Stimulated activated CD4-positive, alpha-beta T cell treated with anti-CD3 and anti-CD28 coated beads, Interleukin-1b, Interleukin-23, amount 100 ng/mL, for 24 hours (primary cell): ENCODE results near the gene MARCHF9.

ENCODE experiments used
- DNase-seq, 4 experiments: peaks; one replicate each; pipeline ENCODE4 v3.0.0-alpha.2; 2020; ENCODE audit warnings: low read depth in 4 of 4, low spot score in 1 of 4

MARCHF9 gene

DNA sequence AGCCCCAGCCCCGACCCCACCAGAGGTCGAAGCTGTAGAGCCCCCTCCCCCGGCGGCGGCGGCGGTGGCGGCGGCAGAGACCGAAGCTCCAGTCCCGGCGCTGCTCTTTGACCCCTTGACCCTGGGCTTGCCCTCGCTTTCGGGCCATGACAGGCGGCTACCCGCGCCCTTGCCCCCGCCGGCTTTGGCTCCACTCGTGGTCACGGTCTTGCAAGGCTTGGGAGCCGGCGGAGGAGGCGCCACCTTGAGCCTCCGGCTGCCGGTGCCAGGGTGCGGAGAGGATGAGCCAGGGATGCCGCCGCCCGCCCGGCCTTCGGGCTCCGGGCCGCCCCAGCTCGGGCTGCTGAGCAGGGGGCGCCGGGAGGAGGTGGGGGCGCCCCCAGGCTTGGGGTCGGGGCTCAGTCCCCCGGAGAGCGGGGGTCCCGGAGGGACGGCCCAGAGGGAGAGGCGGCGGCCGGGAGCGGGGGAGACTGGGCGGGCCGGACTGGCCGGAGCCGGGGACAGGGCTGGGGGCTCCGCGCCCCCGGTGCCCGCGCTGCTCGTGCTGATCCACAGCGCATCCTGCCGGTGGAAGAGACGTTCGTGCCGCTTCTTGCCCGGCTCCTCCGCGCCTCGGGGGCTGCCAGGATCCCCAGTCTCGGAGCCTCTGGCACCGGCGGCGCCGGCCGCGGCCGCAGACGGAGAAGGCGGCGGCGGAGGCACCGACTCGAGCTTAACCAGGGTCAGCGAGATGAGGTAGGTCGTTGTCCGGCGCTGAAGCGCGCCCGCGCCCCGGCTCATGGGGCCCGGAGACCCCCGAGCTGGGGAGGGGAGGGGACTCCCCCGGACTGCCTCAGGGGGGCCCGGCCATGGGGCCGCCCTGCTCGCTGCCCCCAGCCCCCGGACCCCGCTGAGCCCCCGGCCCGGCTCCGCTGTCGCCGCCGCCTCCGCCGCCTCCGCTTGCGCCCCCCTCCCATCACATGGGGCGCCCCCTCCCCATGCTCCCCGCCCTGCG, 17.1 kb upstream of the MARCHF9 start:
- DNase-seq, result no peak

DNA sequence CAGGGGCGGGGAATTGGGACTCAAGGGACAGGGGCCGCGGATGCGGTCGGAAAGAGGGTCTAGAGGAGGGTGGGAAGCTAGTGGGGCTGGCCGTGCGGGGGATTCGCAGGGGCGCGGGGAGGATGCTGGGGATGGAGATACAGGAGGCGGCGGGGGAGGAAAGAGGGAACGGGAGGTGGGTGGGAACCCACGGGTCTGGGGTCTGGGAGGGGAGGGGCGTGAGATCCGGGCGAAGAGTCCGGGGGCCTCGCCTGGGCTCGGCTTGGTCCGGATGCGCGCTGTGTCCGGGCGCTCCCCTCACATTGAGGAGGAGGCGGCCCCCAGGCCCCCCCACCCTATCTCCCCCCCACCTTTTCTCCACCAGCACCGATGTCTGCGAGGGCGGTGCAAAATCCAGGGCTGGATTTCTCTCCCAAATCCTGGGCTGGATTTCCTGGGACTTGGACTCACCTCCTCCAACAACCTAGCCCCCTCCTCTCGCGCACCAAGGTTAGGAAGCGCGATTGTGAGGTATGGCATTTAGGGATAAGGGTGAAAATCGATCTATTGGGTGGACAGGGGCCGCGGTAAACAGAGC, 16.2 kb upstream of the MARCHF9 start, which contains the start of gene AGAP2:
Gene AGAP2, minus strand, starts transcription at position 82 of the 577 bp plus-strand sequence. CDS start 496 bp downstream, outside the sequence.
- DNase-seq, result no peak

DNA sequence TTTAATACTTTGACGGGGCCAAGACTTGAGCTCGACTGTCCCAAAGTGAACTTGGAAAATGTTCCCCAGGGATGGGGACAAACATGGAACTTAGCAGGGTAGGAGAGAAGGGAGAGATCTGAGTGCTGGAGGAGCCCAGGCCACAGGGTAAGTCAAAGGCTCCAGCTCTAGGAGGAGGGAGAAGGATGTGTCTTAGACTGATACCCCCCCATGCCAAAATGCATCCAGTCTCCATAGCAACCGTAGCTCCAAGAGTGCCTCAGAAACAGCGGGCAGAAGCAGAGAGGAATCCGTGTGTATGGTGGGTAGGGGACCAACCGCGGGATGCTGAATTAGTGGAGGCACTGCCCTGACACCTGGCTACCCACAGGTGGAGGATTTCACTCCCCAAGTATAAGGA, 15.5 kb upstream of the MARCHF9 start:
- no peak for DNase-seq

DNA sequence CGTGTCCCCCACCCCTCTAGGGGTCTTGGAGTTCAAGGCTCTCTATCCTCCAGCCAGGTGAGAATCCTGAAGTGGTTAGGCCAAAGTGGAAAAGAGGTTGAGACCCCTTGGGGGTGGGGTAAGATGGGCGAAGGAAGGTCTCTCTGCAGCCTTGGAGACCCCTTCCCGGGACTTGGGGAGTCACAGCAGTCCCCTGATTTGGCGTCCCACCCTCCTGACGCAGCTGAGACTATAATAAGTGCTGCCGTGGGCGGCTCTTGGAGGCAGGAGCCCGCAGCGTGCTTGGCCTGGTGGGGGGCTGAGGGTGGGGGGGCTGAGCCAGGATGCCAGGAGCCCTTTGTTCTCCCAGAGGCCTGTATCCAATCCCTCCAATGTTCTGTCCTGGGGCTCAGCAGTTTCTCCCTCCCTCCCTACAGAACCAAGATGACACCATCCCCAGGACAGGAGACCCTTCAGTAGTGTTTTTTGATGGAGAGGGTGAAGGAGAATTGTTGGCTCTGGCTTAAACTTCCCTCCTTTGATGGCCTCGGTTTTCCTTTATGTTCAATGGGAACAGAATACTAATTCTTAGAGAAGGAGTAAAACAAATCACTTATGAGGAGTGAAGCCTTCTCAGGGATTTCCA, 14.9 kb upstream of the MARCHF9 start:
- DNase-seq, result no peak

DNA sequence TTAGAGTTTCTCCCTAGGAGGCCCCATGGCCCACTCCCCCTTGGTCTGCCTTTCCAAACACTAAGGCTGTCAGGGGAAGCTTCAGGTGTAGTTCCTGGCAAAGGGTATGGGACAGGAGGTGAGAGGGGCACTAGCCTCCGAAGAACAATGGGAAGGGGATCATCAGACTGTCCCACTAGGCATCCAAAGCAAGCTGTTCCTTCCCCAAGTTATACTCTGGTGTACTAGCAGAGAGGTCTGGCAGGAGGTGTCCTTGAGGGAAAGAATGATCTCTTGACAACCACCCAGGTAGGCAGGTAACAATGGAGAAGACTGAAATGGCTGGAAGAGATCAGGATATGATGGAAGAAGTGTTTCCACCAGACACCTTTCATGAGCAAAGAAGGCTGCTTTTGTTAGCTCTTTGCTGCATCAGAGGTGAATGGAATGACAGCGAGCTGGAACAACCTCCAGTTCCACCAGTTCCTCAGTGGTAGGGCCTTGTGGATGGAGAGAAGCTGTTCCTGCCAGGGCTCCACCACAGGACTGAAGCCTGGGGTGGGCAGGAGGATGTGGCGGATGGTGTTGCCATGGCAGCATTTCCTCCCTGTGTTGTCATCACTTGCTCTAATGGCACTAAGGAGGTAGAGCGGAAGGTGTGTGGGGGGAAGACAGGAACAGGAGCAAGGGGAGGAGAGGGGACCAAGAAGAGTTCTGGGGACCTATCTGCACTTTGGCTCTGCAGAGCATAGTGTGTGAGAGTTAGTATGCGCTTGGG, 14.1 kb upstream of the MARCHF9 start:
- DNase-seq, result peak; percentile 31 to 63 (median 40)

DNA sequence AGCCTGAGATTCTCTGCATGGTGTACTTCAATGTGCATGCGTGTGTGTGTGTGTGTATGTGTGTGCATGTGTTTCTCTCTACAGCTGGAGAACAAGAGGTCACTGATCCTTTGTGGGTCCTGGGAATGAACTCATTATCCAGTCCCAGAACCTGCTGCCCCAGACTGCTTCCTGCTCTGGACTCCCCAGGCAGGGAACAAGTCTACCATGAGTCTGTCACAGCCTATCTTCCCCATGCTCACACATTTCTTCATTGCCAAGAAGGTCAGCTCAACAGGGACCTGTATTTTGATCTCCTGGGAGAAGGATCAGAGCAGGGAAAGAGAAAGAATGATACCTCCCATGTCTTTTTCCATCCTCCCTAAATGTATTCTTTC, 13.5 kb upstream of the MARCHF9 start:
- DNase-seq, result no peak

DNA sequence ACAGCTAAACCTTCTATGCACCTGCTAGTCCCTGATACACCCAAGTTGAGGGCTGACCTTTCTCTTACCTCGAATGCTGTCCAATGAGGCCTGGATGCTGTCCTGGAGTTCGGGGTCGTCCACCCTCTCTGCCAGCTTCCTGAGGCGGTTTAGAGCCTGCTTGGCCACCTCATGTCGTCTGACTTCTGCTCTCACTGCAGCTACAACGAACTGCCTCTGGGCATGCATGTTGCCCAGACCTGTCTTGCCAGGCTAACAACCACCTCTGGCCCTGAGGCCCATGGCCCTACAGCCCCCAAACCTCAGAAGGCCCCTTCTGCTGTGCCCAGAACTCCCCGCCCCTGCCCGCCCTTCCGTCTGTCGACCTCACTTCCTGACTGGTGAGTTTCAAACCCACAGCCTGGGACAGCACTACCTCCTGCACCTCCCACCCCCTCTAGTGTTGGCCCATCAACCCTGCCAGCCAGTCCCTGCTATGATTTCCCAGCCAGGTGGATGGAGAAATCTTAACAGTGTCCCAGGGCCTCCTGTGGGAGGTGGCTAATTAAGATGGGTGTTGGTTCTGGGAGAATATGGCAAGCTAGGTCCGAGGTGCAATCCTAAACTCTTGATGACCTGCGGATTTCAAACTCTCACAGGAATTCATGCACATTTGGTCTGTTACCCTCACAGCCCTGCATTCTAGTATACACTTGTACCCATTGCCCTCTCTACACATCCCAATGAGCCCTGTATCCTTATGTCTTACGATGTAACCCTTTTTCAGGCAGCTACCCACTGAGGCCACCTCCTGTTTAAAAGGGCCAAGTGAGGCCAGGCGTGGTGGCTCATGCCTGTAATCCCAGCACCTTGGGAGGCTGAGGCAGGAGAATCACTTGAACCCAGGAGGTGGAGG, 12.8 kb upstream of the MARCHF9 start:
- peak; percentile 49 to 78 (median 58) for DNase-seq

DNA sequence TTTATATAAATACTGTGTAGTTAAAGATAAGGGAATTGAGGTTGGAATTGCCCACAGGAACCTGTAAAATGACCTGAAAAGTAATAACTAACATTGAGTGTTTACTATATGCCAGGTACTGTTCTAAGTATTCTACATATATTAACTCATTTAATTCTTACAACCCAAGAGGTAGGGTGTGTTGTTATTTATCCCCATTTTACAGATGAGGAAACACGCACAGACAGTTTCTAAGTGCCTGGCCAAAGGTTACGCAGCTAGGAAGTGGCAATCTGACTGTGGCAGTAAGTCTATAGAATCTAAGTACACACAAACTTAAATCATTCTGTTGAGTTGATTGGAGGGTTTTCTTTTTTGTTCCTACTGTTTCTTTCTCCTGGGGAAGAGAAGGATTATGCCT, 11.1 kb upstream of the MARCHF9 start:
- no peak for DNase-seq

DNA sequence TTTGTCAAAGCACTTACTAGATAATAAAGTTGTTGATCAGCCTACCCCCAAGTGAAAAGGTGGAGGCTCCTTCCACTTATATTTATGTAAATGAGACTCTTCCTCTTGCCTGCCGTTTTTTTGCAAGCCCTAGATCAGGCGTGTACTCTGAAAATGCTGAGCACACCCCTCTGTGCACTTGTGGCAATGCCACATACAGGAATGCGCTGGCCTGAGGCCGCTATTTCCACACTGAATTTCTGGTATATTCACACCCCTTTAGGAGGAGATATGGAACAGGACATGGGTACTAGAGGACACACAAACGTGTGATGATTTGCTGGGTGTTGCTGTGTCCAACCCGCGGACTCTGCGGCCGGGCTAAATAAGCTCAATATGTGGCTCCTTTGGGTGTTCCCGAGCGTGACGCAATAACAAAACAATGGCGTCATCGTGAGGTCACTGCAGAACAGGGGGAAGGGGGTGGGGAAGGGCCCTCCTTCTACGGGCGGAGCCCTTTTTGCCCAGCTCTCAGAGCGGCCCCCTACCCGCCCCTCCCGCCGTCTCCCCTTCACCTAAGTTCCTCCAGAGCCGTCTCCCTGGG, 10.6 kb upstream of the MARCHF9 start:
- peak; percentile 43 to 67 (median 66) for DNase-seq

DNA sequence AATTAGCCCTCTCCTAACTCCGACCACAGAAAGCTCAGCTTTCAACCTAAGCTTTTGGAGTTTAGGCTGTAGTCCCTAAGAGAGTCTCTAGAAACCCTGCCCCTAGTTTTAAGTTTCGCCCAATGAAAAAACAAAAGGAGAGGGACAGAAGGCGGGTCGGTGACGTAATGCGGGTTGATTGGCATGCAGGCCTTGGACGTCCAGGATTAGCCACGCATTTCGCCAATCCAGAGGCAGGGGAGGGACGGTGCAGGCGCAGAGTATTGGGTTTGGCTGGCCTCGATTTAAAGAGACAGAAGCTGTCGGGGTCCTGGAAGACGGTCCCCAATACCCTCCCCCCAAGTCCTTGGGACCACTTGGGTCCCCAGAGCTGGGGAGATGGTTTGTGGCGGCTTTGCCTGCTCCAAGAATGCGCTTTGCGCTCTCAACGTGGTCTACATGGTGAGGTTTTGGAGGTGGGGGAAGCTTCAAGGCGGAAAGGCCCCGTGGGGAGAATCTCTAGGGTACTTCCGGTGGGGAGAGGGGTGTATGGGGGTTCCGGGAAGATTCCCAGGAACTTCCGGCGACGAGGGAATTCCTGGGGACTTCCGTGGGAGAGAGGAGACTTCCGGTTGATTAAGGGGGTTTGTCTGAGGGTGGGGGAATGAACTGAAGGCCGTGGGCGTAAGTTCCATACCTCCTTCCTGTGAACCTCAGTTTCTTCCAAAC, 10.0 kb upstream of the MARCHF9 start, which contains the start of gene TSPAN31:
Gene TSPAN31, plus strand, starts transcription at position 263 of the 708 bp plus-strand sequence. Its CDS starts 116 bp downstream, at position 379.
- peak; percentile 85 to 94 (median 89) for DNase-seq

DNA sequence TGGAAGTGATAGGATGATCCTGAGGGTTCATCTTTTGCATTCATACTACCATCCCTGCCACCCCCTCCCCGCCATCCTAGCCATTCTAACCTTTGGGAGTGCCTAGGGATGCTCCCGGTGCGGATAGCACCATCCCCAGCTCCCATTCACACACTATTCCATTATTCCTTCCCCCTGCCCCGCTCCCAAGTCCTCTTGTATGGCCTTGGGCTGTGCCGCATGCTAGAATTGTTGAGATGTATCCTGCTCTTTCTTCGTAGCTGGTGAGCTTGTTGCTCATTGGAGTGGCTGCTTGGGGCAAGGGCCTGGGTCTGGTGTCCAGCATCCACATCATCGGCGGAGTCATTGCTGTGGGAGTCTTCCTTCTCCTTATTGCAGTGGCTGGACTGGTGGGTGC, 9.4 kb upstream of the MARCHF9 start:
- DNase-seq, result no peak

DNA sequence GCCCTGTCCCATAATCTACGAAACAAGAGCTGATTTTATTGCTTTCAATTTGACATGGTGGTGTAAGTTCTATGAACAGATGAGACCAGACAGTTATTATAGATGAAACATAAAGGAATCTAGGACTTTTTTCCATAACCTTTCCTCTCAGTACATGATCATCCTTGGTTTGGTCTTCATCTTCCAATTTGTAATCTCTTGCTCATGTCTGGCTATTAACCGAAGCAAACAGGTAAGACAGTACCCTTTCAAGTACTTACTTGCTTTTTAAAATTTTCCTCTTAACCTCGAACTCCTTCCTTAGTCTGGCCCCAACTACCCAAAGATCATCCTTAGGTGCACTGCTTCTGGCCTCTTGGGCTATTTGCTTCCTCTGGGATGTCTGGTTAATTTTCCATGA, 8.9 kb upstream of the MARCHF9 start:
- DNase-seq, result no peak

DNA sequence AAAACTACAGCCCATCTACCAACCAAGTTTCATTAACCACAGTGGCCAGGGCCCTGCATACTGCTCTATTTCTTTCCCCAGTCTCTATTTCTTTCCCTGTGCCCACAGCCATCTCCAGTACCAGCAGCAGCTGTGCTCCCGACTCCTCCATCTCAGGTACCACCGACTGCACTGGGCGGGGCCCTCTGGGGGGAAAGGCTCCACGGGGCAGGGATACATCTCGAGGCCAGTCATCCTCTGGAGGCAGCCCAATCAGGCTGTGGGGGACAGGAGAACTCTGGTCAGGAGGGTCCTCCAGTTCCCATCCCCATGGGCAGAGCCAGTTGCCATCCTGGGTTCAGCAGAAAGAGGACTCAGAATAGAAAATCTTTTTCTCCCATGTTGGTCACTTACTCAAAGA, 5.8 kb upstream of the MARCHF9 start:
- DNase-seq, result no peak

DNA sequence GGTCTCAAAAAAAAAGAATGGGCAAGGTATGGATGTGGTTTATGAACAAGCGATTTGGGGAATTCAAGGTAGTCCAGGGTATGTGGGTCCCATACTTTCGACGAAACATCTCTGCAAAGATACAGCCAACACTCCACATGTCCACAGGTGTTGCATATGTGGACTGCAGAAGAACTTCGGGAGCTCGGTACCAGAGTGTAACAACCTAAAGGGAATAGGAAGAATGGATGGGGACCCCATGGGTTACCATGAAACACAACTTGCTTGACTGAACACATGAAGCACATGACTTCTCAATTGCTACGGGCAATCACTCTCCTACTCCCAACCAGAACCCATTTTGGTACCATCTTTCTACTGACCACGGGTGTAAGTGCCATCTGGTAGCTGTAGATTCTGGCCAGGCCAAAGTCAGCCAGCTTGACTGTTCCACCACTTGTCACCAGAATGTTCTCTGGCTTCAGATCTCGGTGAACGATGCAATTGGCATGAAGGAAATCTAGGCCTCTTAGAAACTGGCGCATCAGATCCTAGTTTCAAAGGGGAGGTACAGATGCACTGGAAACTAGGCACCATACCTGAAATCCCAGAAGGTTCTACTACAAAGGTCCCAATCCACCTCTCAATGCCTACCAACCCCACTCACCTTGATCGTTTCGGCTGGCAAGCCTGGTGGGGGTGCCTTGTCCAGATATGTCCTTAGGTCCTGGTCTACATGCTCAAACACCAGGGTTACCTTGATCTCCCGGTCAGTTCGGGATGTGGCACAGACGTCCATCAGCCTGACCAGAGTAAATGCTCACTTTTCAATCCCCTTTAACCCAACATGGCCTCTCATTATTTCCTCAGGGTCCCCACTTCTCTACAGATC, 4.1 kb upstream of the MARCHF9 start:
- no peak for DNase-seq

DNA sequence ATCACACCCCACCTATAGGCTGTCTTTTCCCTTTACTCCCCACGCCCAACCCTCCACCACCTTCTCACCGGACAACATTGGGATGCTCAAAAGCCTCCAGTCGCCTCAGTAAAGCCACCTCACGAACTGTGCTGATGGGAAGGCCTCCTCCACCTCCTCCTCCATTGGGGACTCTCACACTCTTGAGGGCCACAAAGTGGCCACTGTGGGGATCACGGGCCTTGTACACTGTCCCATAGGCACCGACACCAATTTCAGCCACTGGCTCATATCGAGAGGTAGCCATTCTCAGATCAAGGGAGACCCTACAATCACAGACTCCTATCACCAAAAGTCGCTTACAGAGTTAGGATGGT, 3.5 kb upstream of the MARCHF9 start:
- no peak for DNase-seq

DNA sequence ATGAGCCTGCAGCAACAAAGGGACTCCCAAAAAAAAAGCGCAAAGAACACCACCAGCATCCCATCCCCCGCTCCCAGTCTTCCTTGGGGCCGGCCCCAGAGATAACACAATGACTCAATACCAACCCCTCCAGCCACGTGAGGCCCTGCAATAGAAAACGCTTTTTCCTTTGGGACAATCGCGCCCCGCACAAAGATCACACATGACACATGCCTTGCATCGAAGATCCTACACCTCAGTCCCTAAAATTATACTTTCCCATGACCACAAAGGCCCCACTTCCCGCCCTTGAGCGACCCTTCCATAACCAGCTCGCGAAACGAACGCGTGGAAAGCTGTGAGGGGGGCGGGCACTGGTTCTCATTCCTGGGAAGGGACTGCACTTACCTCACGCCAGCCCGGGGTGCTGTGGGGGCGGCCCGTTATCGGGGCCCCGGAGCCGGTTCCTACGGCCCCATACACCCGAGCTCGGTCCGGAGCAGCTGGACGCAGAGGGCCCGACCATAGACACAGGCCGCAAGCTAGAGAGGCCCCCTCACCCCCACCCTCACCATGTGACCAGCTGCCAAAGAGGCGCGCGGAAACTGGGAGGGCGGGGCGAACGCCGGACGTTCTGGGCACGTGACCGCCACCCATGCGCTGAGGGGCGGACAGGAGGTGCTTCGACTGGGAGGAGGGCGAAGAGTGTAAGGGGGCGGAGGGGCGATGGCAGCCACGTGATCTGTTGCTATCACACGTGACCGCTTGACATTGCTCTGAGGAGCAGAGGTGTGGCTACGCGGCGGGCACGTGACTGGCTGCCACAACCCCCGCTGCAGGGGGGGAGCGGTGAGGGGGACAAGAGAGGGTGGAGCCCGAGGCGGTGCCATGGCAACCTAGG, 2.9 kb upstream of the MARCHF9 start, which contains the start of gene CDK4:
Gene CDK4, minus strand, starts transcription at position 523 of the 880 bp plus-strand sequence. CDS start 593 bp downstream, outside the sequence.
- peak; percentile 93 to 97 (median 95) for DNase-seq

DNA sequence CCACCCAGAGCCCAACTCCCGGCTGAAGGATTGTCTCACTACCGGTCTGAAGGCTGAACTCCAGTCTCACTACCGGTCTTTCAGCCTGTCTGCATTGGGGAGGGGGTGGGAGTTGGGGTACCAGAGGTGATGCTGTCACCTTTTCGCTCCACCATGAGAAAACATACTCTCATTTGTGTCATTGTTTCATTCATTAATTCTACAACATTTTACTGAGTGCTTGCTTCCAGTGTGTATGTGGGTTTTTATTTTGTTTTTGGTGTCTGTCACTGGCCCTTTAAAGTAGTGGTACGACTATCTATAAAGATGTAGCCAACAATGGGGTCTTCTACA, 2.3 kb upstream of the MARCHF9 start:
- DNase-seq, result no peak
